Stimulated activated CD4-positive, alpha-beta T cell treated with anti-CD3 and anti-CD28 coated beads, Interleukin-12 subunit alpha, Interleukin-12 subunit beta, amount 100 ng/mL, for 4 hours (primary cell): ENCODE data around the gene CYGB.
"Not testable (repeated sequence)": the region's sequence is repeated elsewhere in the genome, so short reads cannot be mapped to it uniquely, and the experiment has no call there.

ENCODE experiments used
- DNase-seq: peaks from one replicate; pipeline ENCODE4 v3.0.0-alpha.2; 2020

Gene CYGB

GRCh38 chr17:76566988-76567431 is 29.5 kb upstream of the CYGB start:
- DNase-seq, result no peak

GRCh38 chr17:76566613-76566943 is 29.1 kb upstream of the CYGB start:
- no peak for DNase-seq

GRCh38 chr17:76565728-76566612 is 28.5 kb upstream of the CYGB start:
- no peak for DNase-seq

- DNase-seq, result not testable (repeated sequence)
Observed at GRCh38 chr17:76564991-76565727, 27.6 kb upstream of the CYGB start.

DNA sequence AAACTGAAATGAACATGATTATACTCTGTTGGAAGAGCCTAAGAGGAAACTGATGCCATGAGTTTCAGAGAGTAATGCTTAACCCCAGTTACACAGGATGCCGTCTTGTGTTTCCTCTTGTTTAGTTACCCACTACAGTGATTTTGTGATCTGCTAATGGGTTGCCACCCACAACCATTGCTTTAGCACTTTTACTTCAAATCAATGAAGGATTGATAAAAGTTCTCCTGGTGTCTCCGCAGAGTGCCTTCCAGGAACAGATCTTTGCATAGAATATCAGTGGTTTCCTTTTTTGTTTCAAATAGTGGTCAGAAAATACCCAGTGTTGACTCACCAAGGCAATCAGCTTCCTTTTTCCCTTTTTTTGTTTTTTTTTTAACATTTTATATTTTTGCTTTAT is 25.9 kb upstream of the CYGB start:
- not testable (repeated sequence) for DNase-seq

DNA sequence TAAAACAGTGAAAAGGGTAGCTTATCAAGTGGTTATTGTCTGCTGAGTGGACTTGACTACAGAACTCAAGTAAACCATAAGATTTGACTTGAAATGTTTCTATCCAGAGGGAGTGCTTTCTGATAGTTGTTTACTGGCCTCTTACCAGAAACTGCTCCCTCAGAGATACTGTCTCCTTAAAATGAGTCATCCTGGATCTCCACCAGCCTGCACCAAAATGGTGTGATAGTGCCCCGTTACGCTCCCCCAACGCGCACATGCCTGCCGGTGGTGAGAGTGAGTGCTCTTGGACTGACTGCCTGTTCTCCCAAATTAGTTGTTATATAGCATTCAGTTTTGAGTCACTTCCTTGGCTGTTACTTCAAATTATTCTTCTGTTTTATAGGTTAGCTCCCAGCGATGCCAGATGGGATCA is 25.2 kb upstream of the CYGB start:
- no peak for DNase-seq

GRCh38 chr17:76561799-76562268 is 24.3 kb upstream of the CYGB start:
- DNase-seq, result no peak

DNA sequence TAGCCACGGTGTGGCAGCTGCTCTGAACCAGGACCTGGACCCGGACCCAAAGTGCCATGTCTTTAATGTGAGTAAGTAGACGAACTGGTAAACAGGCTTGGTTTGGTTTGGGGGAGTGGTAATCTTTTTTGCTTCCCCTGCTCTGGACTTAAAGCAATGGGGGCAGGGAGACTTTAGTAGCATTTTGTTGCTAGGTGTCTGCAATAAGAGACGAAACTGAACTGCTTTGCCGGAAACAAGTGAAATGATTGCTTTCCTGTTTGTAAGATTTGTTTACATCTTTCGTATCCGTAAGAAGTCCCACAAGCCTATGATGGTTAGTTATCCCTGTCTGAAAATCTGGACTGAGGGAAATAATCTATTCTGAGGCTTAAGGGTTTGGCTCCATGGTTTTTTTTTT is 23.8 kb upstream of the CYGB start:
- DNase-seq, result no peak

- no peak for DNase-seq
Observed at GRCh38 chr17:76560877-76561221, 23.3 kb upstream of the CYGB start.

- no peak for DNase-seq
Observed at GRCh38 chr17:76560036-76560876, 22.7 kb upstream of the CYGB start.

DNA sequence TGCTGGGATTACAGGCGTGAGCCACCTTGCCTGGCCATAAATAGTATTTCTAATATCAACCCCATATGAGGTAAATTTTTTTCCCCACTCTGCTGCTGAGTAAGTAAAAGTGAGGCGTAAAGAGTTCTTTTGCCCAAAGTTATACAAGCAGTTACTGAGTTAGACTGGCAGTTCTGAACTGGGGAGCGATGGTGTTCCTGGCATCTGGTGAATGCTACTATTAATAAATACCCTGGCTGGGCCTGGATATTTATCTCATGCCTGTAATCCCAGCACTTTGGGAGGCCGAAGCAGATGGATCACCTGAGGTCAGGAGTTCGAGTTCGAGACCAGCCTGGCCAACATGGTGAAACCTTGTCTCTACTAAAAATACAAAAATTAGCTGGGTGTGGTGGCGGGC is 22.0 kb upstream of the CYGB start:
- not testable (repeated sequence) for DNase-seq

GRCh38 chr17:76558198-76559095 is 20.9 kb upstream of the CYGB start:
- DNase-seq, result no peak

DNA sequence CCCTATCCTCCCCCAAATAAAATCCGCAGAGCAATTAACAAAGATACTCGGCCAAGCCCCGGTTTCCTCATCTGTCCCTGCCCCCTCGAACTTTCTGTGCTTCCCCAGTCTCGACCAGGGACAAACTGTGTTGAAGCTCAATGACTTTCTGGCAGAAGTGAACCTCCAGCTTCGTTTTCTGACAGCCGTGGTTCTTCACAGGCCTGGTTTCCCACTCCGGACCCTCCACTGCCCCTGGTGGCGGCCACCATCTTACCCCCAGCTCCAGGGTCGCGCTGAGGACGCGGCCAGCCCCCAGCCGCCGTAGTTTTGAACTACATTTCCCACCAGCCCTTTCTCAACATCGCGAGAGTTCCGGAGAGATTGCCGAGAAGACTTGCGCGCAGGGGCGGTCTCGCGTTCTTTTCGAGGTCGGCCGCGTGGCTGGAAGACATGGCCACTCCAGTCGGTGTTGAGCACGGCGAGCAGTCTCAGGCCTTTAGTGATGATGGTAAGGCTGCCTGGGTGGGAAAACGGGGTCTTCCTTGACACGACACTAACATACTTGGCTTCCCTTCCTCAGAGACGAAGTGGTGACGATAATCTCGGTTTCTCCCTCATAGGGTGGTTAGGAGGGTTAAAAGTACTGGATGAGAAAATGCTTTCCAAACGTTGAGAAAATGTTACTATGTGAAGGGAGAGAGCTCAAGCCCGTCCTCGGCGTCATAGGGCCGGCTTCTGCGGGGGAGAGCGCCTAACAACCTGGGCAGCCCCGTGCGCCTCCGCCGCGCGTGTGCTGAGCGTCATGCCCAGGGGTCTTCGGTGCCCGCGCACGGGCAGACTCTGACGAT is 20.1 kb upstream of the CYGB start:
- DNase-seq, result peak; percentile 87

- no peak for DNase-seq
Observed at GRCh38 chr17:76556765-76557367, 19.4 kb upstream of the CYGB start.

DNA sequence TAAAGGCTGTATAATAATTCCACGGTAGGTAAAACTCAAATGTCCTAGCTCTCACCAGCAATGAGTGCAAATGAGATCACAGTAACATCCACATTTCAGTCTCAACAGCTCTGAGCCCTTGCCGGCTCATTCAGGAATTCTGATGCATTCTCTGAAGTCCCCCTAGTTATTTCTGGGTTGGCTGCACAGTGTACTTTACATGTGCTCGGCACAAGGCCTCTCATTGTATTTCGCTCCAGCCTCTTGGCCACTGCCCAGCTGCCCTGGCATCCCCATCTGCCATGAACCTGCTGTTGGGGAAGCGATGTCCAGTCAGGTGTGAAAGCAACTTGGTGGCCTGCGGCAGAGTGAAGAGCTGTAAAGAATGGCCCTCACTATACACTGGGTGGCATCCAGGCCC is 16.6 kb upstream of the CYGB start:
- DNase-seq, result no peak

- DNase-seq, result no peak
Observed at GRCh38 chr17:76553178-76553908, 15.8 kb upstream of the CYGB start.

- no peak for DNase-seq
Observed at GRCh38 chr17:76551685-76552084, 14.2 kb upstream of the CYGB start.

- no peak for DNase-seq
Observed at GRCh38 chr17:76550712-76551615, 13.5 kb upstream of the CYGB start.

GRCh38 chr17:76549539-76549938 is 12.0 kb upstream of the CYGB start:
- DNase-seq, result no peak
